IMR-90 (cell line): ENCODE measurements around the gene TMED4. TPM values are rescaled to one million over a fixed set of nuclear protein-coding genes. Genes with fewer than 3 reads are reported as not detected.

Source experiments
- polyA plus RNA-seq, 3 experiments: library from polyadenylated mRNA; depleted of rRNA; stranded (reverse); fragments of >200 nt; gene quantifications; 2 replicates each; pipeline ENCODE4 v1.2.3, GENCODE V29; 2012; ENCODE audit warnings: low replicate concordance in 1 of 3
- total RNA-seq: library from RNA; depleted of rRNA; stranded (reverse); fragments of >200 nt; gene quantifications from 2 replicates; pipeline ENCODE4 v1.2.3, GENCODE V29; 2012; rRNA removed

TMED4 gene
- total and polyA plus RNA-seq, 2 of the 4 experiments (the other 2 are of a cell fraction) = 58.6 to 92.7 TPM

Other genes with a start within 250 kb of the TMED4 start
- gene NUDCD3, start 91.6 kb downstream of the TMED4 start, total RNA-seq = 58.3 and 76.0 TPM in 2 replicates
- 37.0 and 49.5 TPM in 2 replicates for gene NUDCD3, start 91.6 kb downstream of the TMED4 start, polyA plus RNA-seq (2012; rRNA removed)
- not detected in 2 replicates for gene NPC1L1, start 40.9 kb downstream of the TMED4 start, total RNA-seq
- gene NPC1L1, start 40.9 kb downstream of the TMED4 start, polyA plus RNA-seq (2012; rRNA removed) = 0.03 and 0.07 TPM in 2 replicates
- 56.9 and 67.7 TPM in 2 replicates for gene DDX56, start 8.3 kb downstream of the TMED4 start, total RNA-seq
- 58.2 and 59.4 TPM in 2 replicates for gene DDX56, start 8.3 kb downstream of the TMED4 start, polyA plus RNA-seq (2012; rRNA removed)
- gene OGDH, start 24.4 kb upstream of the TMED4 start, total RNA-seq = 52.8 and 56.5 TPM in 2 replicates
- 47.4 and 47.5 TPM in 2 replicates for gene OGDH, start 24.4 kb upstream of the TMED4 start, polyA plus RNA-seq (2012; rRNA removed)
- 2.8 and 3.0 TPM in 2 replicates for gene ZMIZ2, start 166.6 kb upstream of the TMED4 start, total RNA-seq
- 22.9 and 24.0 TPM in 2 replicates for gene ZMIZ2, start 166.6 kb upstream of the TMED4 start, polyA plus RNA-seq (2012; rRNA removed)
- 3,396 and 3,430 TPM in 2 replicates for gene PPIA, start 214.4 kb upstream of the TMED4 start, total RNA-seq
- 4,788 and 4,883 TPM in 2 replicates for gene PPIA, start 214.4 kb upstream of the TMED4 start, polyA plus RNA-seq (2012; rRNA removed)